Neural crest cell (in vitro differentiated cells): Measurements from ENCODE around the gene TEKTIP1. TPM values are rescaled to one million over a fixed set of nuclear protein-coding genes. Genes with fewer than 3 reads are reported as not detected.
"Not testable (repeated sequence)": the region's sequence is repeated elsewhere in the genome, so short reads cannot be mapped to it uniquely, and the experiment has no call there.

Experiments
- DNase-seq: peaks from one replicate; pipeline ENCODE4 v3.0.0; 2021; ENCODE audit warnings: low read depth, mixed read lengths, low spot score
- H3K27ac Mint-ChIP-seq: one replicate; pipeline ENCODE4 v1.8.0; 2021; ENCODE audit warnings: mild to moderate bottlenecking, mixed read lengths; ENCODE audit not compliant: unreplicated experiment
- H3K27me3 Mint-ChIP-seq: 2 replicates; pipeline ENCODE4 v1.8.0; 2021; ENCODE audit warnings: low read depth, mild to moderate bottlenecking, mixed read lengths
- H3K36me3 Mint-ChIP-seq: 2 replicates; pipeline ENCODE4 v1.8.0; 2021; ENCODE audit warnings: low read depth, mild to moderate bottlenecking, mixed read lengths
- H3K4me1 Mint-ChIP-seq: 2 replicates; pipeline ENCODE4 v1.8.0; 2021; ENCODE audit warnings: mixed read lengths
- H3K4me3 Mint-ChIP-seq: one replicate; pipeline ENCODE4 v1.8.0; 2021; ENCODE audit warnings: mild to moderate bottlenecking, mixed read lengths
- H3K9me3 Mint-ChIP-seq: 2 replicates; pipeline ENCODE4 v1.8.0; 2021; ENCODE audit warnings: mixed read lengths
- total RNA-seq: library from RNA; stranded (reverse); gene quantifications from 2 replicates; pipeline ENCODE4 v1.2.1, GENCODE V29; 2021
- TF ChIP-seq, protein P1 (sequence below): fragments of 200-600 bp; sonication (generic); conservative IDR thresholded peaks from 2 replicates; pipeline ENCODE4 v1.5.0; 2021; ENCODE audit warnings: antibody characterized with exemption, mild to moderate bottlenecking

The TEKTIP1 gene
- total RNA-seq, 1 donor from 2014 or later = 2.0 TPM

GRCh38 chr19:3556978-3557460 is 18.0 kb downstream of the TEKTIP1 start:
- TF ChIP-seq, protein P1, sequence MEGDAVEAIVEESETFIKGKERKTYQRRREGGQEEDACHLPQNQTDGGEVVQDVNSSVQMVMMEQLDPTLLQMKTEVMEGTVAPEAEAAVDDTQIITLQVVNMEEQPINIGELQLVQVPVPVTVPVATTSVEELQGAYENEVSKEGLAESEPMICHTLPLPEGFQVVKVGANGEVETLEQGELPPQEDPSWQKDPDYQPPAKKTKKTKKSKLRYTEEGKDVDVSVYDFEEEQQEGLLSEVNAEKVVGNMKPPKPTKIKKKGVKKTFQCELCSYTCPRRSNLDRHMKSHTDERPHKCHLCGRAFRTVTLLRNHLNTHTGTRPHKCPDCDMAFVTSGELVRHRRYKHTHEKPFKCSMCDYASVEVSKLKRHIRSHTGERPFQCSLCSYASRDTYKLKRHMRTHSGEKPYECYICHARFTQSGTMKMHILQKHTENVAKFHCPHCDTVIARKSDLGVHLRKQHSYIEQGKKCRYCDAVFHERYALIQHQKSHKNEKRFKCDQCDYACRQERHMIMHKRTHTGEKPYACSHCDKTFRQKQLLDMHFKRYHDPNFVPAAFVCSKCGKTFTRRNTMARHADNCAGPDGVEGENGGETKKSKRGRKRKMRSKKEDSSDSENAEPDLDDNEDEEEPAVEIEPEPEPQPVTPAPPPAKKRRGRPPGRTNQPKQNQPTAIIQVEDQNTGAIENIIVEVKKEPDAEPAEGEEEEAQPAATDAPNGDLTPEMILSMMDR = peak; percentile 18
- Mint-ChIP-seq H3K4me3 (peak overlapping the region; percentile 93), H3K36me3 (no peaks in the 10 kb centered on the region), H3K4me1 (peaks cover 25% of the 10 kb centered on the region), H3K27me3 (peaks cover 2% of the 10 kb centered on the region), H3K27ac (peak overlapping the region; percentile 71), H3K9me3 (no peaks in the 10 kb centered on the region)
- no peak for DNase-seq

DNA sequence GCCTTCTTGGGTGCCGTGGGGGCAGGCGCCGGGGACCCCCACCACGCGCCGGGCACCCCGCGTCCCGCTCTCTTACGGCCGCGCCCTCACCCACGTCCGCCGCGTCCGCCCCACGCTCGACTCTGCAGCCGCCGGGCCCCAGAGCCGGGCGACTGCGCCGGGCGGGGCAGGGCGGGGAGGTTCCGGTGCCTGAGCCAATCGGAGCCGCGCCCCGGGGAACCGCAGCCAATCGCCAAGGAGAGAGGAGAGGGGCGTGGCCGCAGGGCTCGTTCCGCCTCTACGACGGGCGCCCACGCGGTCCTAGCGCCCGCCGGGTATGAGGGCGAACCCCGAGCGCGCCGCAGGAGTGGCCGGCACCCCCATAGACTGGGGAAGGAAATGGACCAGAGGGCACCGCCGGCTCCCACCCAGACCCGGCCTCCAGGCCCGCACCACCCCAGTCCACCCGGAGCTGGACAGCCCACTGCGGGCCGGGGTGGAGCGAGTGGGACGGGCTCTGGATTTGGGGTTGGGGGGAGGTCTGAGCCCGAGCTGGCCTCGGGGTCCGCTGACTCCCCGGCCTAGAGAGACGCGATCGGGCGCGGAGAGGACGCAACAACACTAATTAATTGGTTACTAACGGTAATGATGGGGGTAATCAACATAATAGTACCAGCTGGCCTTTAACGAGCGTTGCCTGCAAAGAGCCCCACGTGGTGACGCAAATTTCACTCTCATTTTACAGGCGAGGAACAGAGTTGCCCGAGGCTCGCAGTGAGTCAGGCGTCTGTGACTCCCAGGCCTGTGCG is 18.7 kb downstream of the TEKTIP1 start, which contains the start of gene MFSD12:
MFSD12 (minus strand) TSS at position 126 of the 788 bp plus-strand sequence. CDS start 183 bp downstream, outside the sequence.
- Mint-ChIP-seq H3K27ac (peak within 1 kb of the TSS; percentile 88), H3K4me3 (peak within 1 kb of the TSS; percentile 93), H3K9me3 (no peaks in the 10 kb centered on the region), H3K27me3 (peaks cover 2% of the 10 kb centered on the region), H3K4me1 (peaks cover 25% of the 10 kb centered on the region), H3K36me3 (no peaks in the 10 kb centered on the region)
- TF ChIP-seq, protein P1 = no peak
- peak; percentile 93 for DNase-seq

DNA sequence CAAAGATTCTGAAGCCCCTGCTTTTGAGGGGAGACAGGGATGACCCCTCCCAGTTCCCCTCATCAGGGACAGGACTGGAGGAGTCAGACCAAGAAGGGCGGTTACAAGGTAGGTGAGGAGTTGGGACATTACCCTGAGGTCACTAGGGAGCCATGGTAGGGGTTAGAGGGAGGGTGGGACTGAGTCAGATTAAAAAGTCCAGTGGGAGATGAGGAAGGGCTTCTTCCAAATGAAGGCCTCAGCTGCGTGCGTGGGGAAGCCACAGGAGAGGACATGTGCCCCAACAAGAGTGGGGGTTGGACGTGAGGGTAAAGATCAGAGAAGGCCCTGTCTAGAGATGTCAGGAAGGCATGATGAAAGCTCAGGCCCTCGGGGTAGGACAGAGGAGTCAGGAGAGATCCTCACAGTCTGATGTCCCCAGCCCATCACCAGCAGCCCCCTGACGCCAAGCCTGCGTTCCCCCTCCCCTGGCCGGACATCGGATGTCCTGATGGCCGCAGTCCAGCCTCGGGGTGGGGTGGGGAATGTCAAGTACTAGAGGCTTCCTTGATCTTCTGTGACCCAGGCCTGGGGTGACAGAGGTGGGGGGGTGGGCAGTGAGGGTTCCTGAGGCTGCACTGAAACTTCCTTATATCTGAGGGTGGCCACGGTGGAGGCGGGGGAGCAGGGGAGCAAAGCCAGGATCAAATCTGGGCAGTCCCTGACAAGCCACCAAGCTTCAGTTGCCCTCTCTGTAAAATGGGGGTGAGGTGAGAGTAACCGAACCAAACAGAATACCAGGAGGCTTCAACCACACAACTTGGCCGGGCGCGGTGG is 24.9 kb downstream of the TEKTIP1 start:
- Mint-ChIP-seq H3K4me3 (no peak overlapping the region), H3K27ac (no peak overlapping the region), H3K36me3 (no peaks in the 10 kb centered on the region), H3K9me3 (no peaks in the 10 kb centered on the region), H3K4me1 (peaks cover 8% of the 10 kb centered on the region), H3K27me3 (no peaks in the 10 kb centered on the region)
- TF ChIP-seq, protein P1 = no peak
- no peak for DNase-seq

DNA sequence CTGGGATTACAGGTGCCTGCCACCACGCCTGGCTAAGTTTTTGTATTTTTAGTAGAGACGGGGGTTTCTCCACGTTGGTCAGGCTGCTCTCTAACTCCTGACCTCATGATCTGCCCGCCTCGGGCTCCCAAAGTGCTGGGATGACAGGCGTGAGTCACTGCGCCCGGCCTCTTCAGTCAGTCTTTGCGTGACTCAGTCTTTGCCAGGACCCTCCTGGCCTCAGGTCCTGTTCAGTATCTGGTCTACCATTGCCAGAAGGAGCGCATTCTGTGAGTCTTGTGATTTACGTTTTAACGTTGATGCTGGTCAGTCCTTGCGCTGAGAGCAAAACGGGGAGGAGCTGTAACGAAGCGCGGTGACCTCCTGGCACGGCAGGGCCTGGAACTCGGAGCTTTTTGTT is 26.2 kb downstream of the TEKTIP1 start:
- Mint-ChIP-seq H3K4me3 (no peak overlapping the region), H3K36me3 (no peaks in the 10 kb centered on the region), H3K27ac (no peak overlapping the region), H3K4me1 (peaks cover 10% of the 10 kb centered on the region), H3K27me3 (no peaks in the 10 kb centered on the region), H3K9me3 (no peaks in the 10 kb centered on the region)
- TF ChIP-seq, protein P1 = no peak
- no peak for DNase-seq

GRCh38 chr19:3570042-3570441 is 31.1 kb downstream of the TEKTIP1 start:
- DNase-seq, H3K36me3 Mint-ChIP-seq, H3K4me3 Mint-ChIP-seq, H3K9me3 Mint-ChIP-seq, H3K27ac Mint-ChIP-seq, H3K27me3 Mint-ChIP-seq: not testable (repeated sequence)
- peaks cover 36% of the 10 kb centered on the region for H3K4me1 Mint-ChIP-seq
